ENCODE measurements around the gene NACA2.

GRCh38 chr17:61617330-61617729 lies 26.3 kb upstream of the NACA2 start:
- TF ChIP-seq POLR2A (IDR thresholded peaks at IDR 0.05; ENCODE audit: low read depth, low read length) (no peak), POLR2AphosphoS5 (IDR thresholded peaks at IDR 0.05; ENCODE audit: low read depth, low read length) (no peak), TAF1 (IDR thresholded peaks at IDR 0.05; ENCODE audit: low read depth, low read length) (no peak), POU2F2 (IDR thresholded peaks at IDR 0.05; ENCODE audit: low read depth, low read length) (no peak), SPI1 (IDR thresholded peaks at IDR 0.05; ENCODE audit: low read depth, low read length) (no peak), PAX5 (IDR thresholded peaks at IDR 0.05; ENCODE audit: insufficient read depth, low read length, severe bottlenecking) (no peak)
